HG03558 (cell line): ENCODE data around the gene IFT122.
"Not testable (repeated sequence)": the region's sequence is repeated elsewhere in the genome, so short reads cannot be mapped to it uniquely, and the experiment has no call there.

ENCODE experiments used
- ATAC-seq: cut with Tn5 transposase; IDR thresholded peaks from one replicate; pipeline ENCODE4 v1.9.1; 2021; ENCODE audit warnings: moderate number of reproducible peaks; ENCODE audit not compliant: unreplicated experiment; ENCODE audit errors: extremely low read depth

IFT122 gene

GRCh38 chr3:129514110-129514509 is 74.1 kb downstream of the IFT122 start:
- ATAC-seq: no peak

GRCh38 chr3:129514563-129514962 is 74.5 kb downstream of the IFT122 start:
- no peak for ATAC-seq

- not testable (repeated sequence) for ATAC-seq
These were observed 75.2 kb downstream of the IFT122 start for GRCh38 chr3:129515108-129515820.

GRCh38 chr3:129515821-129516432 is 75.9 kb downstream of the IFT122 start:
- ATAC-seq: not testable (repeated sequence)

GRCh38 chr3:129517516-129517915 is 77.5 kb downstream of the IFT122 start:
- ATAC-seq: no peak

- no peak for ATAC-seq
These were observed 78.1 kb downstream of the IFT122 start for GRCh38 chr3:129518038-129518561.

- ATAC-seq: no peak
These were observed 78.6 kb downstream of the IFT122 start for GRCh38 chr3:129518581-129518980.

- ATAC-seq: no peak
These were observed 79.4 kb downstream of the IFT122 start for GRCh38 chr3:129519449-129519848.

- no peak for ATAC-seq
These were observed 80.1 kb downstream of the IFT122 start for GRCh38 chr3:129519896-129520715.

GRCh38 chr3:129520960-129521359 is 80.9 kb downstream of the IFT122 start:
- no peak for ATAC-seq

- no peak for ATAC-seq
These were observed 81.6 kb downstream of the IFT122 start for GRCh38 chr3:129521611-129522010.

- ATAC-seq: no peak
These were observed 82.9 kb downstream of the IFT122 start for GRCh38 chr3:129522953-129523352.

- no peak for ATAC-seq
These were observed 84.1 kb downstream of the IFT122 start for GRCh38 chr3:129524081-129524480.

GRCh38 chr3:129525341-129525968 is 85.4 kb downstream of the IFT122 start:
- no peak for ATAC-seq

GRCh38 chr3:129526121-129526900 is 86.3 kb downstream of the IFT122 start:
- peak; percentile 86 for ATAC-seq

GRCh38 chr3:129527262-129527661 is 87.2 kb downstream of the IFT122 start:
- no peak for ATAC-seq

GRCh38 chr3:129528589-129529100 is 88.6 kb downstream of the IFT122 start, which contains the start of gene RHO:
Gene RHO, plus strand, starts transcription at chr3:129528639. Its CDS starts 95 bp downstream, at chr3:129528734.
- ATAC-seq: no peak

GRCh38 chr3:129529436-129530210 is 89.6 kb downstream of the IFT122 start:
- ATAC-seq: no peak
